AG10803 (cell line): ENCODE data around the gene HCST.
"Not testable (repeated sequence)": the region's sequence is repeated elsewhere in the genome, so short reads cannot be mapped to it uniquely, and the experiment has no call there.

Experiments used
- DNase-seq: peaks from one replicate; pipeline ENCODE4 v3.0.0; 2010; ENCODE audit warnings: low read depth
- H3K4me3 ChIP-seq: 2 replicates; pipeline ENCODE4 v1.5.1; 2011; ENCODE audit warnings: mild to moderate bottlenecking, low read length, control low read depth
- TF ChIP-seq, protein P1 (sequence below): conservative IDR thresholded peaks from 2 replicates; pipeline ENCODE4 v1.5.1; 2011; ENCODE audit warnings: mild to moderate bottlenecking, low read length, control low read depth, inconsistent platforms

HCST gene

DNA sequence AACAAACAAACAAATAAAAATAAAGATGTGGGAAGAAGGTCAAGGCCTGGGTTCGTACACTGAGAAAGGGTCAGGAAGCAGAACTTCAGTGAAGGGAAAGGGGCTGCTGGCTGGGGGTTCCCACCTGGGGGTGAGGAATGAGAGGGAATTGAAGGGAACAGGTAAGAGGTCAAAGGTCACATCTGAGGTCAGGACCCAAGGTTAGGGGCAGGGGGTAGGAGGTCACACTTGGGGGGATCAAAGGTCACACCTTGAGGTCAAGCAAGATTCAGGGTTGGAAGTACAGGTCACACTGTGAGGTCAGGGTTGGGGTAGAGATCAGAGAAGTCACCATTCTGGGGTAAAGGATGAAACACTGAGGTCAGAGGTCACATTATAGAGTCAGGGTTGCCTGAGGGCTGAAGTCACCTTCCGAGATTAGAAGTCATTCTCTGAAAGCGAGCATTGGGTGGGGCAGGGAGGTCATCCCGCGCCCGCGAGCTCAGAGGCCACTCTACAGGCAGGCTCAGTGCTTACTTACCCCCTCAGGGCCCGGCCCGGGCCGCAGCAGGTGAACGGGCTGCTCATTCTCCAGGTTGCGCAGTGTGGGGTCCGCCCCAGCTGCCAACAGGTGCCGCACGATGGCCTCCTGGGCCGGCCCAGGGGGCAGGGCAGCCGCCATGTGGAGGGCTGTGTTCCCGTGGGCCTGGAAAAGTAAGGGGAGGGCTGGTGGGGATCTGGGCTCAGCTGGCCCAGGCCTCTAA, 12.8 kb upstream of the HCST start:
- DNase-seq = no peak
- TF ChIP-seq, protein P1, sequence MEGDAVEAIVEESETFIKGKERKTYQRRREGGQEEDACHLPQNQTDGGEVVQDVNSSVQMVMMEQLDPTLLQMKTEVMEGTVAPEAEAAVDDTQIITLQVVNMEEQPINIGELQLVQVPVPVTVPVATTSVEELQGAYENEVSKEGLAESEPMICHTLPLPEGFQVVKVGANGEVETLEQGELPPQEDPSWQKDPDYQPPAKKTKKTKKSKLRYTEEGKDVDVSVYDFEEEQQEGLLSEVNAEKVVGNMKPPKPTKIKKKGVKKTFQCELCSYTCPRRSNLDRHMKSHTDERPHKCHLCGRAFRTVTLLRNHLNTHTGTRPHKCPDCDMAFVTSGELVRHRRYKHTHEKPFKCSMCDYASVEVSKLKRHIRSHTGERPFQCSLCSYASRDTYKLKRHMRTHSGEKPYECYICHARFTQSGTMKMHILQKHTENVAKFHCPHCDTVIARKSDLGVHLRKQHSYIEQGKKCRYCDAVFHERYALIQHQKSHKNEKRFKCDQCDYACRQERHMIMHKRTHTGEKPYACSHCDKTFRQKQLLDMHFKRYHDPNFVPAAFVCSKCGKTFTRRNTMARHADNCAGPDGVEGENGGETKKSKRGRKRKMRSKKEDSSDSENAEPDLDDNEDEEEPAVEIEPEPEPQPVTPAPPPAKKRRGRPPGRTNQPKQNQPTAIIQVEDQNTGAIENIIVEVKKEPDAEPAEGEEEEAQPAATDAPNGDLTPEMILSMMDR = no peak
- no peak overlapping the region for H3K4me3 ChIP-seq

GRCh38 chr19:35890113-35890650, 12.1 kb upstream of the HCST start:
- TF ChIP-seq, protein P1 = no peak
- DNase-seq = no peak
- H3K4me3 ChIP-seq = no peak overlapping the region

DNA sequence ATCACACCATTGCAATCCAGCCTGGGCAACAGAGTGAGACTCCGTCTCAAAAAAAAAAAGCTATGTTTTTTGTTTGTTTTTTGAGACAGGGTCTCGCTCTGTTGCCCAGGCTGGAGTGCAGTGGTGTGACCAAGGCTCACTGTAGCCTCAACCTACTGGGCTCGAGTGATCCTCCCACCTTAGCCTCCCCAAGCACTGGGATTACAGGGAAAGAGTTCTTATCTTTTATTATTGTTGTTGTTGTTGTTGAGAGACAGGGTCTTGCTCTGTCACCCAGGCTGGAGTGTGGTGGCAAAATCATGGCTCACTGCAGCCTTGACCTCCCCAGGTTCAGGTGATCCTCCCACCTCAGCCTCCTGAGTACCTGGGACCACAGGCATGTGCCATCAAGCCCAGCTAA, 10.5 kb upstream of the HCST start:
- H3K4me3 ChIP-seq, DNase-seq: not testable (repeated sequence)

DNA sequence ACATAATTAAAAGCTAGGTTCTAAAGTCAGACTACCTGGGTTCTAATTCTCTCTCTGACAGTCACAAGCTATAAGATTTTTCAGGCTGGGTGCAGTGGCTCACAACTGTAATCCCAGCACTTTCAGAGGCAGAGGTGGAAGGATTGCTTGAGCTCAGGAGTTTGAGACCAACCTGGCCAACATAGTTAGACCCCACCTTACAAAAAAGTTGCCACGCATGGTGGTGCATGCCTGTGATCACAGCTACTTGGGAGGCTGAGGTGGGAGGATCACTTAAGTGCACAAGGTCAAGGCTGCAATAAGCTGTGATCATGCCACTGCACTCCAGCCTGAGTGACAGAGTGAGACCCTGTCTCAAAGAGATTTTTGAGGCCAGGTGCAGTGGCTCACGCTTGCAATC, 8.0 kb upstream of the HCST start:
- TF ChIP-seq, protein P1 = no peak
- no peak for DNase-seq
- H3K4me3 ChIP-seq = no peak overlapping the region

DNA sequence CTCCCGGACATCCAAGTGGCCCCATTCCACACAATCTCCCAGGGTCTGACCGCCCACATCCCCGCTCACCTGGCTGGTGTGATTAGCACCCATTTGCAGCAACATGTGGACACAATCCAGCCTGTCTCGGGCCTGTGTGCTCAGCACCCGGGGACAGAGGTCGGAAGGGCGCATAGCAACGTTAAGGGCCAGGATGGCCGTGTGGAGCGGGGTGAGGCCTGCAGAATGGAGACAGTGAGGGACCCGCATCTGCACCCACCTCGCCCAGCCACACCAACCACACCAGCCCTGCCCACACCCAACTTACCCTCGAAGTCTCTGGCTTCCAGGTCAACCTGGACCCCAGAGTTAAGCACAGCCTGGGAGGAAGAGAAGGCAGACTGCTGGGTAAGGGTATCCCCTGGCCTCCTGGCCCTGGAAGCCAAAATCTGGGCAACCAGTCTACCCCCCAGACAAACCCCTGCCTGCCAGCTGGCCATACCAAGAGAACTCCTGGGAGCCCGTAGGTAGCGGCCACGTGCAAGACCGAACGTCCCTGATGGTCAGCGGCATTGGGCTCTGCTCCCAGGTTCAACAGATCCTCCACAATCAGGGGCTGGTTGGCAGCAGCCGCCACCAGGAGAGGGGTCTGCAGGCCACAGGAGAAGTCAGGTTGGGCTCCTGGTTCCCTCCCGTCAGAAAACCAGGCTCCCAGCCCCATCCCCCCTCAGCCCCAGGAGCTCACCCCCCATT, 6.3 kb upstream of the HCST start:
- DNase-seq = no peak
- TF ChIP-seq, protein P1 = no peak
- H3K4me3 ChIP-seq = no peak overlapping the region

GRCh38 chr19:35896643-35897040, 5.7 kb upstream of the HCST start:
- TF ChIP-seq, protein P1 = no peak
- DNase-seq = no peak
- no peak overlapping the region for H3K4me3 ChIP-seq

DNA sequence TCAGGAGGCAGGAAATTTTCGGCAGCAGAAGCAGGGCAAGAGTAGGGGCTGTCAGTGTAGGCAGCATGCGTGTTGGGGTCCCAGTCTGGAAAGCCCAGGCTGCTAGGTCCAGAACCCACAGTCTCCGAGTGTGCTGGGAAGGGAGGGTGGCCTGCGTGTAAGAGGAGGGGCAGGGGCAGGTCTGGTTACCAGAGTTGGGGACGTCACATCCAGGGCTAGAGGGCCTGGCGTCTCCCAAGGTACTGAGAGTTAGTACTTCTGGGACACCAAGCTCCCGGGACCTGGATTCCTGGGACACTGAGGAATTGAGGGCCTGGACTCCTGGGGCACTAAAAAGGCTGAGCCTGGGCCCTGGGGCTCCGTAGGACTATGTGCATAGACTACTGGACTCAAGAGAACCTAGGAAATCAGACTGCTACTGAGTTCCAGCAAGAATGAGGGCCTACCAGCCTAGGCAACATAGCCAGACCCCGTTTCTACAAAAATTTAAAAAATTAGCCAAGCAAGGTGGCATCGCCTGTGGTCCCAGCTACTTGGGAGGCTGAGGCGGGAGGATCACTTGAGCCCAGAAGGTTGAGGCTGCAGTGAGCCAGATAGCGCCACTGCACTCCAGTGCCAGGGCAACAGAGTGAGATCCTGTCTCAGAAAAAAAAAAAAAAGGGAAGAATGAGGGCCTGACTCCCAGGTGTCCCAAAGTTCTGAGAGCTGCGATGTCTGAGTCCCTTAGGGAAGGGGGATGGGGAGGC, 4.5 kb upstream of the HCST start:
- DNase-seq = no peak
- peak overlapping the region; percentile 77 for H3K4me3 ChIP-seq
- TF ChIP-seq, protein P1 = no peak
